Forelimb muscle (tissue), 1 donor: Measurements from ENCODE around the gene CCDC186. TPM values are rescaled to one million over a fixed set of nuclear protein-coding genes. Genes with fewer than 3 reads are reported as not detected.
"Not testable (repeated sequence)": the region's sequence is repeated elsewhere in the genome, so short reads cannot be mapped to it uniquely, and the experiment has no call there.

Experiments
- DNase-seq: peaks from one replicate; pipeline ENCODE4 v3.0.0-alpha.2; 2013; ENCODE audit warnings: low read depth
- polyA plus RNA-seq: library from polyadenylated mRNA; unstranded; fragments of 120-200 nt; gene quantifications from one replicate; pipeline ENCODE4 v1.2.1, GENCODE V29; 2013; ENCODE audit not compliant: insufficient read length

CCDC186 gene
- polyA plus RNA-seq, 1 donor: 11.9 TPM

GRCh38 chr10:114173603-114173920 is 441 bp downstream of the CCDC186 start:
- DNase-seq: no peak

GRCh38 chr10:114172776-114173602 is 1.0 kb downstream of the CCDC186 start:
- DNase-seq: no peak

DNA sequence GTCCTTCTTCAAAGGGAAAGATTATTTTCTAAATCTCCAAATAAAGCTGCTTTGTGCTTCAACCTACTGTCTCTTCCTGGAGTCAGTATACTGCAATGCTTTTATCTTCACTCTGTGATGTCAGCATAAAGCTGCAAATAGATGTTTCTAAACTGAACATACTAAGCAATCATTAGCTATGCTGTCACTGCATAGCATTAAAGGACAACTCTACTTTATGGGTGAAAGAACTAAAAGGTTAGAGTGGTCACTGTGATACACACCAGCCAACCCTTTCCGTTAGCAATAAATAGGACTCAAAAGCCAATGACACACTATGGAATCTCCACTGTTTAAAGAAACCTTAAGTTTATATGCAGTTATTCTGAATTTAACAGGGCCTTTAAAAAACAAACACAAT is 1.8 kb downstream of the CCDC186 start:
- no peak for DNase-seq

- no peak for DNase-seq
Measured at GRCh38 chr10:114168450-114169009, 5.5 kb downstream of the CCDC186 start.

DNA sequence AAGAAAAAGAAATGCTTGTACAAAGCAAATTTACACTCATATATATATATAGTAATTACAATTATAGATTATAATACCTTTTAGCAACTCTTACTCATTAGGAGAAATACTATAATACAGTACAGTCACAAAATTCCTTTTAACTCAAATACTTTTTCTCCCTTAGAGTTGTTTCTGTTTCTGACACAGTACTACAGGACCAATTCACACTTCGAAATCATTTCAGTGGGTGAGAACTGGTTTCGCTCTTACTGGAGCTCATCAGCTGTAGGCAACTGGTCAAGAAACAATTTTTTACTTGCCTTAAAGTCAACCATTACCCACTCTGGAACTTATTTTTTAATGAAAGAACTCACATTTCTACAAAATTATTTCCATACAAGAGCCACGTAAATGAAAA is 6.0 kb downstream of the CCDC186 start:
- DNase-seq: no peak

DNA sequence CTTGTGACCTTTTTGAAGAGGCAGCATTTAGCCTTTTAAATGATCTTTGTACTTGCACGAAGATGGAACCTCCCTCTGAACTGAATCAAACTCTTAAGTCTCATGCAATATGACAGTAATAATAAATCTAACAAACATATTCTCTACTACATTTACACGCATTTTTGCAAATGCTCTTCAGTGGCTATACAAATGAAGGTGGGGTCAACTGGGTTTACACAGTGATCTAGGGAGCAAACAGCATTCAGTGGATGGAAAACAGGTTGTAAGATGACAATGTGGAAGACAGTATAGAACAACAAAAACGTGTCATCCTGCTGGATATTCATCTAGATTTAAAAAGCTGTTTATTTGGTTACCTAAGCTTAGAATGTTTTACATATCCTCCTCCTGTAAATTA is 7.5 kb downstream of the CCDC186 start:
- DNase-seq: no peak

GRCh38 chr10:114166043-114166442 is 8.0 kb downstream of the CCDC186 start:
- no peak for DNase-seq

- DNase-seq: no peak
Measured at GRCh38 chr10:114163062-114163461, 10.9 kb downstream of the CCDC186 start.

DNA sequence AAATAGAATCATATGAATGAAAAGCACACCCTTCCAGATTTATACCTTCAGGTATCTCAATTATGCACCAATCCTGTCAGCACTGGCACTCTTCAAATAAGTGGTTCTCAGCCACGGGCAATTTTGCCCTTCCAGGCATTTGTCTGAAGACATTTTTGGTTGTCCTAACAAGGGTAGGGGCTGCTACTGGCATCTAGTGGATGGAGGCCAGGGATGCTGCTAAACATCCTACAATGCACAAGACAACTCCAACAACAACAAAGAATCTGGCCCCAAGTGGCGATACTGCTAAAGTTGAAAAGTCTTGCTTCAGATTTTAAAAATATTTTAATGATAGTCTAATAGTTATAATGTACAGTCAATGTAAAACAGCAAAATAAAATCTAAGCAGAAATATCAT is 16.1 kb downstream of the CCDC186 start:
- DNase-seq: no peak

- no peak for DNase-seq
Measured at GRCh38 chr10:114151892-114152291, 22.1 kb downstream of the CCDC186 start.

- no peak for DNase-seq
Measured at GRCh38 chr10:114151486-114151885, 22.5 kb downstream of the CCDC186 start.

DNA sequence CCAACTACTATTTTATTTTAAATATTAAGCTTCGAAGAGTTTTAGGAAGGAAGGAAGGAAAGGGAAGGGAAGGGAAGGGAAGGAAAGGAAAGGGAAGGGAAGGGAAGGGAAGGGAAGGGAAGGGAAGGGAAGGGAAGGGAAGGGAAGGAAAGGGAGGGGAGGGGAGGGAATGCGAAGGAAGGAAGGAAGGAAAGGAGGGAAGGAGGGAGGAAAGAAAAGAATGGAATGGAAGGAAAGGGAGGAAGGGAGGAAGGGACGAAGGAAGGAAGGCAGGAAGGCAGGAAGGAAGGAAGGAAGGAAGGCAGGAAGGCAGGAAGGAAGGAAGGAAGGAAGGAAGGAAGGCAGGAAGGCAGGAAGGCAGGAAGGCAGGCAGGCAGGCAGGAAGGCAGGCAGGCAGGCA is 24.5 kb downstream of the CCDC186 start:
- DNase-seq: not testable (repeated sequence)

DNA sequence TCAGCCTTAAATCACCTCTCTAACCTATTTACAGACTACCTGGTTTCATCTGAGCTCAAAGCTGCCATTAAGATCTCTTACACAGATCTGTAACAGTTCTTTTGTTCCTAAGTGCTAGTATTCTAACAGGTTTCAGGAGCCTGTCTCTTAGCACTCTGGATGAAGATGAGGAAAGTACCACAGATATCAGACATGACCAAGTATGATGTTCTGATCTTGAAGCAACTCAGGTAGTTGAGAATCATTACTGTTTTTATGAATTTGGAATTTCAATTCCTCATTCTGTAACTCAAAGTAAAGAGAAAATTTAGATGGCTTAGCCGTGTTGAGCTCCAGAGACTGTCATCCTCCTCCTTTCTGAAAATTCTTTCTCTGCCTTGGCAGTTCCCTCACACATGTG is 30.8 kb downstream of the CCDC186 start:
- DNase-seq: no peak

DNA sequence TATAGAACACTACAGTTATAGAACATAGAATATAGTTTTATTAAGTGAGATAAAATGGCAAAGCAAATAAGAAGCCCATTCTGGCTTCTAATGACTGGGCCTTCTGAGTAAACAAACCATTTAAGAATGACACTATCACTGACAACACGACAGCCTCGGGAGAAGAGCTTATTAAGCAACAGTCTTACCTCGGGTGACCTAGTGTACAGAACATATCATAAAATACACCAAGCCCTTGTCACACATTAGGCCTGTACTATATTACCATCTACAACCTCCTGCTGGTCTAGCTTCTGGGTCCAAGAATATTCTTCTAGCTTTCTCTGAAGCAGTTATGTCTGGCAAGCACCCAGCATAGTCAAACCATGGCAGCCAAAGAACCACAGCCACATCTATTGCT is 32.0 kb downstream of the CCDC186 start:
- no peak for DNase-seq

DNA sequence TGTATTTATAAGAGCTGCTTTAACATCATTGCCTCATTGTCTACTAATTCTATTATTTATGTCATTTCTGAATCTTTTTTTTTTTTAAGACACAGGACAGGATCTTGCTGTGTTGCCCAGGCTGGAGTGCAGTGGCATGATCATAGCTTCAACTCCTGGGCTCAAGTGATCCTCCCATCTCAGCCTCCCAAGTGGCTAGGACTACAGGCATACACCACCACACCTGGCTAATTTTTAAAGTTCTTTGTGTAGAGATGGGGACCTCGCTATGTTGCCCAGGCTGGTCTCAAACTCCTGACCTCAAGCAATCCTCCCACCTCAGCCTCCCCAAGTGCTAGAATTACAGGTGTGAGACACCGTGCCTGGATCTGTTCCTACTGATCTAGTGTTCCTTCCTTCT is 33.2 kb downstream of the CCDC186 start:
- not testable (repeated sequence) for DNase-seq

DNA sequence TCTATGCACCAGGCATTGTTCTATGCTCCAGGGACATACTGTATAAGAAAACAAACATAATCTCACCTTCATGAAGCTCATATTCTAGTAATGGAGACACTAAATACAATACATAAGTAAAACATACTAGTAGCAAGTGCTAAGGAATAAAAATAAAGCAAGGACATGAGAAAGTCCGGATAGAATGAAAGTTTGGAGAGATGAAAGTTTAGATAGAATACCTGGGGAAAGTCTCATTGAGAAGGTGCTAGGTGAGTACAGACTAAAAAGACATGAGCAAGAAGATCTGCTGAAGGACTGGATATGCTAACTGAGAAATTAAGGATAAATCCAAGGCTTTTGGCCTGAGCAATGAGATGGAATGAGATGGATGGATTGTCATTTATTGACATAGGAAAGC is 34.0 kb downstream of the CCDC186 start:
- no peak for DNase-seq

GRCh38 chr10:114138581-114138980 is 35.4 kb downstream of the CCDC186 start:
- no peak for DNase-seq

GRCh38 chr10:114135476-114135875 is 38.5 kb downstream of the CCDC186 start:
- no peak for DNase-seq

DNA sequence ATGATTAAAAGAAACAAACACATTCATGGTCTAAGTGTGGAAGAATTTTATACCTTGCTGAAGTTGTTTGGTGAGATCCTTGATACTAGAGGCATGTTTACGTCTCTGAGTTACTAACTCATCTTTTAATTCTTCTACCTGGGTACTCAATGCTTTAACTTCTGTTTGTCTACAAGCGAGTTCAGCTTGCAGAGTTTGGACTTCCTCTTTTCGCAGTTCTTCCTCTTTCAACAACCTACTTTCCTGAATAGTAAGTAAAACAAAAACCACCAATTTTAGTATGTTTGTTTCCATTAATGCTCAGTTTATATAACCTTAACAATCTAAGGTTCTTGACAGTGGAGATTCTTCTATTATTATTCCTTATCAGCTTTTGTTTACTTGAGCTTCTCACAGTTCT is 42.9 kb downstream of the CCDC186 start:
- no peak for DNase-seq

GRCh38 chr10:114121031-114121430 is 53.0 kb downstream of the CCDC186 start:
- no peak for DNase-seq

DNA sequence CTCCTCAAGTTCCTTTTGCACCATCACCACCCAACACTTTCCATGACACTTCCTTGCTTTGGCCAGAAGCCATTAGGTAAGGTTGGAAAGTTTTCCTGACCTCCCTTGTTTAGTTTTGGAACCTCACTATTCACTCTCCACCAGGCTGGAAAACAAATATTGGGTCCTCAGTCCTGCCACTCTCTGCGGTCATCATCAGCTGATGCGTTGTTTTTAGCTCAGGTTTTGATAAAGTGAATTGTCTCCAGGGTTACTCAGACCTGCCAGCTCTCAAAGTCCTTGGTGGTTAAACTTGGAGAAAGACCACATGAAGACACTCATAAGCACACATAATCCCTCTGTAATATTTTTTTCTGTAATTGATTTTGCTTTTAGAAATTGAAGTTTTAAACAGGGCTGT is 55.5 kb downstream of the CCDC186 start:
- DNase-seq: no peak

DNA sequence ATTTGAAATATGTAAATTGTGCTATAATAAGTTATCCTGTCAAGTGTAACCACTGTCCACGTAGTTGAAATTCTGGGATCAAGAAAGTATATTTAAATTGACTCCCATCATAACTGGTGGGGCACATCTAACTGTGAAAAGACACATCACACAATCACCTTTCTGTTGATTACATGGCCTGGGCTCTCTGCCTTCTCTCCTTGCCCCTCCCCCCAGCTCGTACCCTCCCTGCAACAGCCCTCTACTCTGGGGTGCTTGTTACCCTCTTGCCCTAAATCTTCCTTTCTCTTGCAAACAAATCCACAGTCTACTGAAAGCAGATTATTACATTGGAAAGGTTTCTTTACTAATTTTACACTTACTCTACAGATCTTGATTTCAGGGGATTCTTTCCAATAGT is 56.3 kb downstream of the CCDC186 start:
- no peak for DNase-seq

DNA sequence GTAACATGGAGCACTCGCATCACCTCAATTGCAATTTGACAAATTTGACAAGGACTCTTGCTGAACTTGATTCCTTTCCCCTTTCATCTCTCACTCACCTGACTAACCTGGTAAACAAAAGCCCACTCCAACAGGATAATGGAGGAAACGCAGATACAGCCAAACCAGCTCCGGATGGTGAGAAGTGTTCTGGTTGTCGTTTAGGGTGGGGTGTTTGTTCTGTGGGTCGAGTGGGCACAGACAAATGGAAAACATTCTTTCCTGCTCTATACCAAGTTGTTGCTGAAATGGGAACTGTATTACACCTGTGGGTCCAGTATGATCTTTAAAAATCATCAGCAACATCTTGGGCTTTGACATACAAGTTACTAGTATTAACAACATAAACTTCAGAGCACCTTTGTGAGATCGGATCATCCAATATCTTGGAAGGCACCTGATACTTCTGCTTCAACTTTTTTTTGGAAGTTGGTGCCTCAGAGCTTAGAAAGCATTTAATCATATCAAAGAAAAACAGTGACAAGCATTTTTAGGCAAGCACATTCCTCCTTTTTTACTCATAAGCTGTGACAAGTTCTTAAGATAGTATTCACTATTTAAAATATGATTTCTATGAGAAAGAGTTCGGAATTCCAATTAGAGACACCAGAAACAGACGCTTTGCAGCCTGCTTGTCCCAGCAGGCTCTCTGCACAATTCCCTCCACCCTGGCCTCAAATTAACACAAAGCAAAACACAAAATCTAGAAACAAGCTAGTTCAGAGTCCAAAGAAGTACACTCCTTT is 58.1 kb downstream of the CCDC186 start:
- DNase-seq: no peak
